Ovary (tissue), 9 donors: ENCODE measurements around the gene TOMM20. TPM values are rescaled to one million over a fixed set of nuclear protein-coding genes. Genes with fewer than 3 reads are reported as not detected.

ENCODE experiments used
- DNase-seq, 5 donors: peaks; one replicate each; pipeline ENCODE4 v3.0.0-alpha.2; 2019 to 2020
- H3K27ac ChIP-seq, 2 donors: fragments of 200-600 bp; one replicate each; pipeline versions ENCODE4 v1.5.1 to v1.8.0; 2019 to 2022
- H3K27me3 ChIP-seq: fragments of 200-600 bp; one replicate; pipeline ENCODE4 v1.8.0; 2022
- H3K36me3 ChIP-seq: fragments of 200-600 bp; sonication (generic); one replicate; pipeline ENCODE4 v1.5.1; 2019
- H3K4me1 ChIP-seq: one replicate; pipeline ENCODE4 v1.8.1; 2013; ENCODE audit warnings: mild to moderate bottlenecking, moderate library complexity; ENCODE audit not compliant: insufficient read depth
- H3K4me3 ChIP-seq: fragments of 200-600 bp; sonication (generic); one replicate; pipeline ENCODE4 v1.5.1; 2017
- H3K9me3 ChIP-seq, 2 donors: fragments of 200-600 bp in 1 of 2; sonication (generic) in 1 of 2; one replicate each; pipeline versions ENCODE4 v1.5.1 to v1.8.1; 2013 to 2019; ENCODE audit warnings: mild to moderate bottlenecking in 1 of 2, moderate library complexity in 1 of 2
- EP300 ChIP-seq: sonication (generic); formaldehyde crosslinking; IDR thresholded peaks from one replicate; pipeline ENCODE4 v1.6.1; 2017; ENCODE audit warnings: antibody characterized with exemption
- POLR2A ChIP-seq: fragments of 450-650 bp; IDR thresholded peaks from one replicate; pipeline ENCODE4 v1.6.1; 2017; ENCODE audit warnings: antibody characterized with exemption, mild to moderate bottlenecking, moderate library complexity
- whole genome bisulfite sequencing, 3 donors: extraction: QIAGEN DNeasy Blood & Tissue Kit in 1 of 3; methylation state at CpG; one replicate each; pipeline versions ENCODE4 v1.1.5 to v1.1.7; 2013 to 2017; 5-methylcytosine and 5-hydroxymethylcytosine counted together
- intact Hi-C, 4 donors: fragments of 100-400 bp; cut with DNase I; formaldehyde crosslinking; loops; one replicate each; pipeline versions ENCODE4 v1.11.0 to v1.15.1; 2022 to 2023
- polyA plus RNA-seq, 2 donors: library from polyadenylated mRNA; stranded (reverse); fragments of 200-250 nt in 1 of 2; fragments of 350-450 nt in 1 of 2; fragmentation: Illumina TruSeq in 1 of 2; extraction: RNeasy Lipid Tissue Mini Kit (QIAGEN cat#74804) in 1 of 2; gene quantifications; one replicate each; pipeline ENCODE4 v1.2.3, GENCODE V29; 2013 to 2014
- total RNA-seq, 7 donors: library from RNA; depleted of rRNA in 2 of 7; stranded (reverse); fragments of >200 nt in 2 of 7; fragmentation: NEBNext Ultra II Directional in 3 of 7; extraction: Animal tissue kit (Norgen Biotek cat#: 25700) in 3 of 7; gene quantifications; one replicate each; pipeline versions ENCODE4 v1.1.0 to v1.2.4, GENCODE V29; 2016 to 2023
- TF ChIP-seq, protein P1 (sequence below), 3 donors: fragments of 450-650 bp in 2 of 3; fragments of 200-600 bp in 1 of 3; IDR thresholded peaks; one replicate each; pipeline versions ENCODE4 v1.5.1 to v1.8.0; 2016 to 2022; ENCODE audit warnings: antibody characterized with exemption in 3 of 3, mild to moderate bottlenecking in 1 of 3
- donor health status: DM: no; HTN: no; CAD: no; lungs with moderate emphysema.
- donor health status: DM: no; HTN: no; CAD: no.
- donor health status: Bipolar disorder and iron deficiency.
- donor health status: DM: yes; HTN: yes; CAD: no.
- donor health status: DM: no; HTN: no; CAD: no.
- donor health status: DM: yes; HTN: yes; CAD: no.

The TOMM20 gene
- total and polyA plus RNA-seq, 9 donors, result 104 to 153 (median 120) TPM

DNA sequence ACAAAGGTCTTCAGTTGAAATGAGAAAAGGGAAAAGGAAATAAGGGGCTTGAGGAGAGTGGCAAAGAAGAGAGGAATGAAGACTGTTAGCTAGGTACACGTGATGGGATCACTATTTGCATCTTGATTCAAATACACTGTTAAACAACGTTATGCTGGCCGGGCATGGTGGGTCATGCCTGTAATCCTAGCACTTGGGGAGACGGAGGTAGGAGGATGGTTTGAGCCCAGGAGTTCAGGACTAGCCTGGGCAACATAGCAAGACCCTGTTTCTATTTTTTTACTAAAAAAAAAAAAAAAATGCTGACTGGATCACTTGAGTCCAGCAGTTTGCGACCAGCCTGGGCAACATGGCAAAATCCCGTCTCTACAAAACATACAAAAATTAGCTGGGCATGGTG is 30.0 kb upstream of the TOMM20 start:
- H3K4me3 ChIP-seq, result no peak overlapping the region
- no peak for DNase-seq
- intact Hi-C loops, result no loop called here
- H3K27ac ChIP-seq, result no peak overlapping the region
- no peaks in the 10 kb centered on the region for H3K9me3 ChIP-seq
- WGBS, 3 donors, result 91 to 94% (median 92%) methylated on average over 6 of the region's 6 CpGs
- H3K4me1 ChIP-seq, result peaks cover 5% of the 10 kb centered on the region
- TF ChIP-seq EP300, result no peak
- TF ChIP-seq, protein P1, sequence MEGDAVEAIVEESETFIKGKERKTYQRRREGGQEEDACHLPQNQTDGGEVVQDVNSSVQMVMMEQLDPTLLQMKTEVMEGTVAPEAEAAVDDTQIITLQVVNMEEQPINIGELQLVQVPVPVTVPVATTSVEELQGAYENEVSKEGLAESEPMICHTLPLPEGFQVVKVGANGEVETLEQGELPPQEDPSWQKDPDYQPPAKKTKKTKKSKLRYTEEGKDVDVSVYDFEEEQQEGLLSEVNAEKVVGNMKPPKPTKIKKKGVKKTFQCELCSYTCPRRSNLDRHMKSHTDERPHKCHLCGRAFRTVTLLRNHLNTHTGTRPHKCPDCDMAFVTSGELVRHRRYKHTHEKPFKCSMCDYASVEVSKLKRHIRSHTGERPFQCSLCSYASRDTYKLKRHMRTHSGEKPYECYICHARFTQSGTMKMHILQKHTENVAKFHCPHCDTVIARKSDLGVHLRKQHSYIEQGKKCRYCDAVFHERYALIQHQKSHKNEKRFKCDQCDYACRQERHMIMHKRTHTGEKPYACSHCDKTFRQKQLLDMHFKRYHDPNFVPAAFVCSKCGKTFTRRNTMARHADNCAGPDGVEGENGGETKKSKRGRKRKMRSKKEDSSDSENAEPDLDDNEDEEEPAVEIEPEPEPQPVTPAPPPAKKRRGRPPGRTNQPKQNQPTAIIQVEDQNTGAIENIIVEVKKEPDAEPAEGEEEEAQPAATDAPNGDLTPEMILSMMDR (IDR thresholded peaks at IDR 0.05), result no peak
- TF ChIP-seq POLR2A, result no peak
- H3K36me3 ChIP-seq, result no peaks in the 10 kb centered on the region
- no peaks in the 10 kb centered on the region for H3K27me3 ChIP-seq

DNA sequence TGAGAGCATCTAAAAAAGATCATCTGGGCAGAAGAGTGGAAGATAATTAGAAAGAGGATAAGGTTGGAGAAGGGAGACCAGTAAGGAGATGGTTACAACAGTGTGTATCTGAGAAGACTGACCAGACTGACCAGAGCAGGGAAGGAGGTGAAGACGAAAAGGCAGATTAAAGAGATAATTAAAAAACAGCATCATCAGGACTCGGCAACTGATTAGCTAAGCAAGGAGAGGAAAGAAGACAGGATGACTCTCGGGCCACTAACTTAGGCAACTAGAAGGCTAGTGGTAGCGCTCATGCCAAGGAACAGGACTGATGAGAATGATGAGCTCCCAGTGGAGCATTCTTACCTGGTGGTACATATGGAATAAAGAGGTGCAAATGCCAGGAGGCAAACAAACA is 28.5 kb upstream of the TOMM20 start:
- Histone ChIP-seq H3K36me3 (no peaks in the 10 kb centered on the region), H3K27me3 (no peaks in the 10 kb centered on the region), H3K27ac (no peak overlapping the region), H3K9me3 (no peaks in the 10 kb centered on the region), H3K4me3 (no peak overlapping the region), H3K4me1 (peaks cover 5% of the 10 kb centered on the region)
- WGBS, 3 donors, result 90 to 93% (median 90%) methylated on average over 4 of the region's 4 CpGs
- TF ChIP-seq EP300 (no peak), POLR2A (no peak)
- TF ChIP-seq, protein P1 (IDR thresholded peaks at IDR 0.05), result no peak
- intact Hi-C loops, result no loop called here
- no peak for DNase-seq

DNA sequence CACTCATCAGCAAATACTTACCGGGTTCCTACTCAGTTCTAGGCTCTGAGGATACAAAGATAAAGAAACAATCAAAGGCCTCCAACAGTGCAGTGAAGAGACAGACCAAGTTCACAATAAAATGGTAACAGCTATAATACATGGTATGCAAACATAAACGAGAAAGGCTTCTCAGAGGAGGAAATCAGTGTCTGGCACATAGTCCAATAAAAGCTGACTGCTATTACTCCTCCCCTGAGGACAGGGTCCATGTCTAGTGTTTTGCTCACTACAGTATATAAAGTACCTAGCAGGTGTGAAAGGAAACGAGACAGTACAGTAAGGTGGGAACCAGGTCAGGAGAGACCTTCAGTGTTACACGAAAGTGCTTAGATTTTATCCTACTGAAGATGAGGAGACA is 28.1 kb upstream of the TOMM20 start:
- 70 to 75% (median 75%) methylated on average over 4 of the region's 4 CpGs for WGBS, 3 donors

DNA sequence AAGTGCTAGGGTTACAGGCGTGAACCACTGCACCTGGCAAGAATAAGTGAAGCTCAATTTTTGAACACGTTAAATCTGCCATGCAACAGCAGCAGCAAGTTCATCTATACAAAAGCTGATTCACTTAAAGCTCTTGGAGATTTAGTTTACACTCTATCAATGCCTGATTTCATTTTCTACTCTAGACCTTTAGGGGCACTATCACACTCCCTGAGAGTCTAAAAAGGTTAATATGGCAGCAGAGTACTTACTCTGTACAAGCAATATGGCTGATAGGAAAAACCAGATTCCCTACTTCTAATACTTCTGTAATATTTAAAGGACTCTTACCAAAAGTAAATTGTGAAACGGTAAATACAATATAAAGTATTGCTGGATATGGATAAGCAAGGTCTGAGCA is 27.6 kb upstream of the TOMM20 start:
- Histone ChIP-seq H3K9me3 (no peaks in the 10 kb centered on the region), H3K27ac (no peak overlapping the region), H3K4me3 (no peak overlapping the region), H3K27me3 (no peaks in the 10 kb centered on the region), H3K4me1 (peaks cover 1% of the 10 kb centered on the region), H3K36me3 (no peaks in the 10 kb centered on the region)
- intact Hi-C loops, result no loop called here
- 92 to 96% (median 94%) methylated on average over 3 of the region's 3 CpGs for WGBS, 3 donors
- DNase-seq, result no peak
- TF ChIP-seq, protein P1 (IDR thresholded peaks at IDR 0.05), result no peak
- TF ChIP-seq EP300 (no peak), POLR2A (no peak)

More for the DNA sequence above, 28.1 kb upstream of the TOMM20 start:
- Histone ChIP-seq H3K9me3 (no peaks in the 10 kb centered on the region), H3K4me1 (peaks cover 3% of the 10 kb centered on the region), H3K4me3 (no peak overlapping the region), H3K27ac (no peak overlapping the region), H3K27me3 (no peaks in the 10 kb centered on the region), H3K36me3 (no peaks in the 10 kb centered on the region)
- TF ChIP-seq POLR2A, result no peak
- TF ChIP-seq EP300, result no peak
- TF ChIP-seq, protein P1 (IDR thresholded peaks at IDR 0.05), result no peak
- intact Hi-C loops, result no loop called here
- no peak for DNase-seq

DNA sequence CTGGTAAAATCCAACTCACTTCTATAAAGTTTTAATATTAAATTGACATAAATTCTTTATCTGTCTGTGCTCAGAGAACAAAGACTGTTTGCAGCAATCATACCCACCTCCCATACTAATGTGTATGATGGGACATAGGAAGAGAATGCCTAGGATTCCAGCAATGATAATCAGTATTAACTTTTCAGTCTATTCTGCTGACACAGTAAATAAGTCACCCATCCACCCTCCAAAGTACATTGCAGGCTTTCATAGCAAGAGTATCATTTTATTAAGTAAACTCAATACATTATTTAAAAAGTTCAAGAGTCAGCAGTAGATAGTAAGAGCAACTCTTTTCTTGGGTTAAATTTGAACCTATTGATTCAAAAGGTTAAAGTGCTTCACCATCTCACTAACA is 23.6 kb upstream of the TOMM20 start:
- Histone ChIP-seq H3K27me3 (no peaks in the 10 kb centered on the region), H3K4me3 (no peak overlapping the region), H3K27ac (no peak overlapping the region), H3K9me3 (no peaks in the 10 kb centered on the region), H3K4me1 (no peaks in the 10 kb centered on the region), H3K36me3 (no peaks in the 10 kb centered on the region)
- no peak for TF ChIP-seq POLR2A
- no peak for TF ChIP-seq EP300
- TF ChIP-seq, protein P1 (IDR thresholded peaks at IDR 0.05), result no peak
- no peak for DNase-seq
- intact Hi-C loops, result no loop called here
